ENCODE results near the gene ZMAT2.

DNA sequence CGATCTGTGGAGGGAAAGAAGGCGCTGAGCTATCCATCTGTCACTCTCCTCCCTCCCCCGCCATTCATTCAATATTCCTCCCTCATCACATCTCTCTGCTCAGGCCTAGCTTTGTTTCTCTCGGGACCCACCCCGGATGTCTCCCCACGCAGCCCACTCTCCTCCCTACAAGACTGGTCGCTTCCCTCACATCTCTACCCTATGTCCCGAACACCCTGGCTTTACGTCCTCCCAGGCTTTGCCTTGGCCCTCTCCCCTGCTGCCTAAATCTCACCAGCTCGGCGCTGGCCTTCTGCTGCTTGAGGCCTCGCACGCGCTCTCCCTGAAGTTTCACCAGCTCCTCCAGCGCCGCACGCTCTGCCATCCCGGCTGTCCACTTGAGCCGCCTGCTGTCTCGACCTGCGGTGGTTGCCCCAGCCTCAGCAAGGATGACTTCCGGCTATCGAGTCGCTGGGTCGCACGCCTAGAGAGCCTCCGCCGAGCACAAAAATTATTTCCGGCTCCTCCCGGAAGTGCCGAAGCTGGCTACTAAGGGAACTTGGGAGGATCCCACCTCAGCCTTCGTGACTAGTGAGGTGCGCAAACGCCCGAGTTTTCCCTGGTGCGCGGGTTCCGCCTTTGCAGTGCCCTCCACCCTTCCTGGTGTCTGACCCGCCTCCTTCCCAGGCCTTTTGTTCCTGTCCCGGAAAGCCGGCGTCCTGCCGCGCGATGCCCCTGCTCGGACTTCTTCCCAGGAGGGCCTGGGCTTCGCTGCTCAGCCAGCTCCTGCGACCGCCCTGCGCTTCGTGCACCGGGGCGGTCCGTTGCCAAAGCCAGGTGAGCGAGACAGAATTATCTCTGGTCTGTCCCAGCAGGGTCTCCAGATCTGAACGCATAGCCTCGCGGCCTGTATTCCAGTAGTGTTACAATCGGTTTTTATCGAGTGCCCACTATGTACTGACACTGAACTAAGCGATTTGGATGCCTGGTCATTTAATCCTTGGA, 9.0 kb upstream of the ZMAT2 start, which contains the start of the genes HARS1 and HARS2:
- TF ChIP-seq, protein P1, sequence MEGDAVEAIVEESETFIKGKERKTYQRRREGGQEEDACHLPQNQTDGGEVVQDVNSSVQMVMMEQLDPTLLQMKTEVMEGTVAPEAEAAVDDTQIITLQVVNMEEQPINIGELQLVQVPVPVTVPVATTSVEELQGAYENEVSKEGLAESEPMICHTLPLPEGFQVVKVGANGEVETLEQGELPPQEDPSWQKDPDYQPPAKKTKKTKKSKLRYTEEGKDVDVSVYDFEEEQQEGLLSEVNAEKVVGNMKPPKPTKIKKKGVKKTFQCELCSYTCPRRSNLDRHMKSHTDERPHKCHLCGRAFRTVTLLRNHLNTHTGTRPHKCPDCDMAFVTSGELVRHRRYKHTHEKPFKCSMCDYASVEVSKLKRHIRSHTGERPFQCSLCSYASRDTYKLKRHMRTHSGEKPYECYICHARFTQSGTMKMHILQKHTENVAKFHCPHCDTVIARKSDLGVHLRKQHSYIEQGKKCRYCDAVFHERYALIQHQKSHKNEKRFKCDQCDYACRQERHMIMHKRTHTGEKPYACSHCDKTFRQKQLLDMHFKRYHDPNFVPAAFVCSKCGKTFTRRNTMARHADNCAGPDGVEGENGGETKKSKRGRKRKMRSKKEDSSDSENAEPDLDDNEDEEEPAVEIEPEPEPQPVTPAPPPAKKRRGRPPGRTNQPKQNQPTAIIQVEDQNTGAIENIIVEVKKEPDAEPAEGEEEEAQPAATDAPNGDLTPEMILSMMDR (IDR thresholded peaks at IDR 0.05; ENCODE audit: borderline replicate concordance, extremely low read depth, low read length, poor library complexity, severe bottlenecking) = no peak
- no peak for TF ChIP-seq EZH2 (IDR thresholded peaks at IDR 0.05; ENCODE audit: borderline replicate concordance, low read depth, low read length, severe bottlenecking)
